ENCODE measurements around the gene MGME1. TPM values are rescaled to one million over a fixed set of nuclear protein-coding genes. Genes with fewer than 3 reads are reported as not detected.

The MGME1 gene
- total and polyA plus RNA-seq, 2 of the 13 experiments (the other 11 are each of a cell fraction or from before 2014, with no cell fraction given): 36.7 to 66.6 TPM

GRCh38 chr20:17985388-17986018, 16.7 kb downstream of the MGME1 start:
- in situ Hi-C loops (cut with HindIII; ENCODE audit: extremely low pct_ligation_motif_present, low pct_unique_long_range_greater_than_20kb) (no loop called here), intact Hi-C loops (cut with micrococcal nuclease; ENCODE audit: unreplicated experiment) (loop anchor here (1.0 kb wide), 1 partner anchor 17 kb away; the partner anchor contains the start of gene SNX5)
- Histone ChIP-seq H4K20me1 (ENCODE audit: insufficient read depth, low read length) (no peaks in the 10 kb centered on the region), H3K4me3 (replicated peaks in 1 of 3; ENCODE audit: insufficient read depth in 1 of 3, low read depth in 2 of 3, low read length in 3 of 3) (no peak overlapping the region; a peak in 1 of 6 replicates), H3K4me1 (ENCODE audit: insufficient read depth, low read length) (peaks cover 38% of the 10 kb centered on the region), H3K9me3 (ENCODE audit: low read length) (no peaks in the 10 kb centered on the region), H3K27ac (ENCODE audit: extremely low read length, insufficient read depth, low read length) (peak overlapping the region; percentile 51), H3K27me3 (ENCODE audit: control insufficient read depth in 1 of 2, insufficient read depth in 2 of 2, low read length in 2 of 2) (no peaks in the 10 kb centered on the region), H3K79me2 (ENCODE audit: insufficient read depth, low read length) (peaks cover 68% of the 10 kb centered on the region), H3K36me3 (replicated peaks in 1 of 2; ENCODE audit: control insufficient read depth in 1 of 2, insufficient read depth in 2 of 2, low read length in 2 of 2) (peaks cover 14 to 70% of the 10 kb centered on the region in 2 experiments), H2AFZ (ENCODE audit: low read length) (no peak overlapping the region), H3K4me2 (ENCODE audit: low read depth, low read length) (peak overlapping the region; percentile 52), H3K9ac (ENCODE audit: insufficient read depth, low read depth, low read length) (peak overlapping the region; percentile 2; the same call in 1 of the 2 replicates)
- FAIRE-seq (peak; percentile 87), DNase-seq (ENCODE audit: low spot score) (peak; percentile 98), ATAC-seq (peak; percentile 99)
- ChIA-PET POLR2A (interaction anchor here (0.7 to 3.9 kb wide), 12 partner anchors 12 to 415 kb away, joined by 3 to 34 read pairs (median 4); partner anchors contain the start of genes DSTN, MGME1, RRBP1 and SNX5), CTCF (ENCODE audit: low intra/inter-chr PET ratio, low total read pairs) (interaction anchor here (0.8 kb wide), 1 partner anchor 10 kb away, joined by 4 read pairs; no protein-coding TSS in a partner anchor)
- WGBS (ENCODE audit: low lambda C conversion rate): 31% methylated on average over 7 of the region's 7 CpGs
- no TSS peak for BruUV-seq (replicated peaks)
- TF ChIP-seq YEATS2 (CRISPR knock-in tag; IDR thresholded peaks at IDR 0.05; ENCODE audit: borderline replicate concordance) (peak; percentile 65; the same call in 1 of the 2 replicates), ZNF232 (CRISPR knock-in tag; IDR thresholded peaks at IDR 0.05; ENCODE audit: borderline replicate concordance) (peak; percentile 62; the same call in 1 of the 2 replicates), ZNF24 (IDR thresholded peaks at IDR 0.05) (0 out of 2 replicates have a peak, but pooled peaks have one; percentile 44), KLF11 (CRISPR knock-in tag; IDR thresholded peaks at IDR 0.05) (peak; percentile 76), ZFP1 (CRISPR knock-in tag; IDR thresholded peaks at IDR 0.05) (peak; percentile 85; the same call in 1 of the 2 replicates), ZNF777 (CRISPR knock-in tag; IDR thresholded peaks at IDR 0.05) (peak; percentile 13; the same call in 1 of the 2 replicates), HDAC1 (CRISPR knock-in tag; IDR thresholded peaks at IDR 0.05) (peak; percentile 89), GATAD2A (CRISPR knock-in tag; IDR thresholded peaks at IDR 0.05) (peak; percentile 100), NR1H2 (CRISPR knock-in tag; IDR thresholded peaks at IDR 0.05; ENCODE audit: borderline replicate concordance, low read depth) (no peak), YEATS4 (CRISPR knock-in tag; IDR thresholded peaks at IDR 0.05; ENCODE audit: borderline replicate concordance) (peak; percentile 84), ZFYVE20 (CRISPR knock-in tag; IDR thresholded peaks at IDR 0.05; ENCODE audit: borderline replicate concordance, low read depth) (no peak), ZNF737 (CRISPR knock-in tag; IDR thresholded peaks at IDR 0.05; ENCODE audit: borderline replicate concordance) (no peak), ZNF562 (CRISPR knock-in tag; IDR thresholded peaks at IDR 0.05; ENCODE audit: borderline replicate concordance) (no peak), ZMYM4 (CRISPR knock-in tag; IDR thresholded peaks at IDR 0.05) (peak; percentile 45), KDM4B (CRISPR knock-in tag; IDR thresholded peaks at IDR 0.05) (0 out of 2 replicates have a peak, but pooled peaks have one; percentile 72), ZNF235 (CRISPR knock-in tag; IDR thresholded peaks at IDR 0.05; ENCODE audit: borderline replicate concordance) (no peak), MLLT10 (CRISPR knock-in tag; IDR thresholded peaks at IDR 0.05) (no peak), ATM (IDR thresholded peaks at IDR 0.05; ENCODE audit: borderline replicate concordance) (peak; percentile 83; the same call in 1 of the 2 replicates), KDM6A (CRISPR knock-in tag; IDR thresholded peaks at IDR 0.05; ENCODE audit: low read depth) (peak; percentile 74), FOXK1 (CRISPR knock-in tag; IDR thresholded peaks at IDR 0.05; ENCODE audit: borderline replicate concordance, low read depth) (peak; percentile 85; the same call in 1 of the 2 replicates), ZNF609 (CRISPR knock-in tag; IDR thresholded peaks at IDR 0.05; ENCODE audit: borderline replicate concordance) (peak; percentile 54; the same call in 1 of the 2 replicates), NFYB (CRISPR knock-in tag; IDR thresholded peaks at IDR 0.05) (no peak)

All from HepG2 (cell line).